ENCODE data around the gene CHCHD10. TPM values are rescaled to one million over a fixed set of nuclear protein-coding genes. Genes with fewer than 3 reads are reported as not detected.

Gene CHCHD10
- total and polyA plus RNA-seq, 2 experiments from 2014 or later, result 77.5 to 324 TPM

DNA sequence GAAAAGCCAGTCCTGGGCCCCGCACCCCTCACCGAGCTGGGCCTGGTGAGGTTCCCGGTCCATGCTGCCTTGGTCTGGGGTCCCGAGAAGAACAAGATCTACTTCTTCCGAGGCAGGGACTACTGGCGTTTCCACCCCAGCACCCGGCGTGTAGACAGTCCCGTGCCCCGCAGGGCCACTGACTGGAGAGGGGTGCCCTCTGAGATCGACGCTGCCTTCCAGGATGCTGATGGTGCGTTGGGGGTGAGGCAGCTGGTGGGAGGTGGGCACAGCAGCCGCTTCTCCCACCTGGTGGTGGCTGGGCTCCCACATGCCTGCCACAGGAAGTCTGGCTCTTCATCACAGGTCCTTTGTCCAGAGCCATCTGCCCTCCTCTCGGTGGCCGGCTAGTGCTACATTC is 14.5 kb upstream of the CHCHD10 start:
- TF ChIP-seq, protein P1, sequence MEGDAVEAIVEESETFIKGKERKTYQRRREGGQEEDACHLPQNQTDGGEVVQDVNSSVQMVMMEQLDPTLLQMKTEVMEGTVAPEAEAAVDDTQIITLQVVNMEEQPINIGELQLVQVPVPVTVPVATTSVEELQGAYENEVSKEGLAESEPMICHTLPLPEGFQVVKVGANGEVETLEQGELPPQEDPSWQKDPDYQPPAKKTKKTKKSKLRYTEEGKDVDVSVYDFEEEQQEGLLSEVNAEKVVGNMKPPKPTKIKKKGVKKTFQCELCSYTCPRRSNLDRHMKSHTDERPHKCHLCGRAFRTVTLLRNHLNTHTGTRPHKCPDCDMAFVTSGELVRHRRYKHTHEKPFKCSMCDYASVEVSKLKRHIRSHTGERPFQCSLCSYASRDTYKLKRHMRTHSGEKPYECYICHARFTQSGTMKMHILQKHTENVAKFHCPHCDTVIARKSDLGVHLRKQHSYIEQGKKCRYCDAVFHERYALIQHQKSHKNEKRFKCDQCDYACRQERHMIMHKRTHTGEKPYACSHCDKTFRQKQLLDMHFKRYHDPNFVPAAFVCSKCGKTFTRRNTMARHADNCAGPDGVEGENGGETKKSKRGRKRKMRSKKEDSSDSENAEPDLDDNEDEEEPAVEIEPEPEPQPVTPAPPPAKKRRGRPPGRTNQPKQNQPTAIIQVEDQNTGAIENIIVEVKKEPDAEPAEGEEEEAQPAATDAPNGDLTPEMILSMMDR (IDR thresholded peaks at IDR 0.05; ENCODE audit: low read depth, low read length), result no peak
- H3K27ac ChIP-seq, result no peak overlapping the region
- H3K4me3 ChIP-seq, result no peak overlapping the region
- H3K4me1 ChIP-seq (ENCODE audit: low read depth), result peaks cover 6% of the 10 kb centered on the region
- no peaks in the 10 kb centered on the region for H3K36me3 ChIP-seq
- no peak for DNase-seq (ENCODE audit: low read depth in 1 of 2, low spot score in 1 of 2)
- no peaks in the 10 kb centered on the region for H3K27me3 ChIP-seq
- H3K9me3 ChIP-seq (ENCODE audit: low read depth), result no peaks in the 10 kb centered on the region

DNA sequence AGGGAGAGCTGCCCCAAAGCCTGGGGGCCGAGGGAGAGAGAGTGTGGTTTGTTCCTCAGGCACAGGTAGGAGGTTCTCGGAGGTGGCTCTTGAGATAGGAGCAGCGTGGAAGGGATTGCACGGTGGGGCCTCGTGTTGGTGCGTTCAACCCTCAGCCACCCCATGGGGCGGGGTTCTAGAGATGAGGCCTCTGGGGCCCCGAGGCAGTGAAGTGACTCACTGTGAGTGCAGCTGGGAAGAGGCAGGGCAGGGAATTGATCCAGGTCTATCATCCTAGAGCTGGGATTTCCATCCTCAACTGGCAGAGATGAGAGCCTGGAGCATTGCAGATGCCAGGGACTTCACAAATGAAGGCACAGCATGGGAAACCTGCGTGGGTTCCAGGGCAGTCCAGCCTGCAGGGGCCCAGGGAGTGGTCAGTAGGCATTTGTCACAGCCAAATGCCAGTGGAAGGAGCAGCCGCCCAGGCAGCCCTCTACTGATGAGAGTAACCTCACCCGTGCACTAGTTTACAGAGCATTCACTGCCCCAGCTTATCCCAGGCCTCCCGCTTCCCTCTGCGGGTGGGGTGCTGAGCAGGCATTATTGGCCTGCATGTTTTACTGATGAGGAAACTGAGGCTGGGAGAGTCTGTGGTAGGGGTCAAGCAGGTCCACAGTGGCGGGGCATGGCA is 13.9 kb upstream of the CHCHD10 start:
- H3K4me1 ChIP-seq (ENCODE audit: low read depth), result peaks cover 6% of the 10 kb centered on the region
- H3K27me3 ChIP-seq, result no peaks in the 10 kb centered on the region
- H3K36me3 ChIP-seq, result no peaks in the 10 kb centered on the region
- DNase-seq (ENCODE audit: low read depth in 1 of 2, low spot score in 1 of 2), result no peak
- no peaks in the 10 kb centered on the region for H3K9me3 ChIP-seq (ENCODE audit: low read depth)
- no peak overlapping the region for H3K27ac ChIP-seq
- TF ChIP-seq, protein P1 (IDR thresholded peaks at IDR 0.05; ENCODE audit: low read depth, low read length), result no peak
- H3K4me3 ChIP-seq, result no peak overlapping the region

DNA sequence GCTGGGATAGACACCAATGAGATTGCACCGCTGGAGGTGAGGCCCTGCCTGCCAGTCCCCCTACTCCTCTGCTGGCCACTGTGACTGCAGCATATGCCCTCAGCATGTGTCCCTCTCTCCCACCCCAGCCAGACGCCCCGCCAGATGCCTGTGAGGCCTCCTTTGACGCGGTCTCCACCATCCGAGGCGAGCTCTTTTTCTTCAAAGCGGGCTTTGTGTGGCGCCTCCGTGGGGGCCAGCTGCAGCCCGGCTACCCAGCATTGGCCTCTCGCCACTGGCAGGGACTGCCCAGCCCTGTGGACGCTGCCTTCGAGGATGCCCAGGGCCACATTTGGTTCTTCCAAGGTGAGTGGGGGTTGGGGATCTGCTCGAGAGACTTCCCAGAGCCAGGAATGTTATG is 13.3 kb upstream of the CHCHD10 start:
- TF ChIP-seq, protein P1 (IDR thresholded peaks at IDR 0.05; ENCODE audit: low read depth, low read length), result no peak
- Histone ChIP-seq H3K36me3 (no peaks in the 10 kb centered on the region), H3K4me1 (ENCODE audit: low read depth) (peaks cover under 1% of the 10 kb centered on the region), H3K27me3 (no peaks in the 10 kb centered on the region), H3K9me3 (ENCODE audit: low read depth) (no peaks in the 10 kb centered on the region), H3K4me3 (no peak overlapping the region), H3K27ac (no peak overlapping the region)
- no peak for DNase-seq (ENCODE audit: low read depth in 1 of 2, low spot score in 1 of 2)

DNA sequence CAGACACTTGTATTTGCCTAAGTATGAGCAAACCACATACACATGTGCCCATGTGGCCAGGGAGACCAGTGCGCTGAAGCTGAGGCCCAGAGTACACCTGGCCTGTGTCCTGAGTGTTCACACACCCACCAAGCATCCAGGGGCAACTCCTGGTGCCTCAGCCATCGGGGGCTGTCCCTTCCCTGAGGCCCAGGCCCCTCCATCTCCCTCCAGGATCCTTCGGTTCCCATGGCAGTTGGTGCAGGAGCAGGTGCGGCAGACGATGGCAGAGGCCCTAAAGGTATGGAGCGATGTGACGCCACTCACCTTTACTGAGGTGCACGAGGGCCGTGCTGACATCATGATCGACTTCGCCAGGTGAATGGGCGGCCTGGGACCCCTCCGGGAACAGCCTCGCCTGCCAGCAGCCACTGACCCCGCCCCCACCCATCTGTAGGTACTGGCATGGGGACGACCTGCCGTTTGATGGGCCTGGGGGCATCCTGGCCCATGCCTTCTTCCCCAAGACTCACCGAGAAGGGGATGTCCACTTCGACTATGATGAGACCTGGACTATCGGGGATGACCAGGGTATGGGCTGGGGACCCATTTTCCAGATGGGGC is 12.5 kb upstream of the CHCHD10 start:
- TF ChIP-seq, protein P1 (IDR thresholded peaks at IDR 0.05; ENCODE audit: low read depth, low read length), result no peak
- H3K27me3 ChIP-seq, result no peaks in the 10 kb centered on the region
- no peak overlapping the region for H3K27ac ChIP-seq
- H3K9me3 ChIP-seq (ENCODE audit: low read depth), result no peaks in the 10 kb centered on the region
- H3K36me3 ChIP-seq, result no peaks in the 10 kb centered on the region
- no peak for DNase-seq (ENCODE audit: low read depth in 1 of 2, low spot score in 1 of 2)
- H3K4me3 ChIP-seq, result no peak overlapping the region
- no peaks in the 10 kb centered on the region for H3K4me1 ChIP-seq (ENCODE audit: low read depth)

DNA sequence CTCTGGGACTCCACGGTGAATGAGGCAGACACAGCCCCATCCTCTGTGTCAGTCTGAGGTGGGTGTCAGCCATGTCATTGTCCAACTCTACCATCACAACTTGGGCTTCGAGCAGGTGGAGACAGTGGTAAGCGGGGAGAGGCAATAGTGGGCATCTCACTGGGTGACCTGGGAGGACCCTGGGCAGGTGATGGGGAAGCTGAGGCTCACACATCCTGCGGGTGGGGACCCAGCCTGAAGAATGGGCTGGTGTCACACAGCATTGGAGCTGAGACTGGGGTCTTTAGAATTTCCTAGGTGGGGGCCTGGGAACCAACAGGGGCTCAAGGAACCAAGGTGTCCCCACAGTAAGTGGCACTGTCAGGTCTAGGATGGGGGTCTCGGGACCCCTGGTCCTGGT is 12.0 kb upstream of the CHCHD10 start:
- Histone ChIP-seq H3K27ac (no peak overlapping the region), H3K4me3 (no peak overlapping the region), H3K36me3 (no peaks in the 10 kb centered on the region), H3K9me3 (ENCODE audit: low read depth) (no peaks in the 10 kb centered on the region), H3K27me3 (no peaks in the 10 kb centered on the region), H3K4me1 (ENCODE audit: low read depth) (no peaks in the 10 kb centered on the region)
- TF ChIP-seq, protein P1 (IDR thresholded peaks at IDR 0.05; ENCODE audit: low read depth, low read length), result no peak
- no peak for DNase-seq (ENCODE audit: low read depth in 1 of 2, low spot score in 1 of 2)
